Endodermal cell (in vitro differentiated cells): Measurements from ENCODE around the gene C19orf73. TPM values are rescaled to one million over a fixed set of nuclear protein-coding genes. Genes with fewer than 3 reads are reported as not detected.

Experiments used
- DNase-seq: peaks from one replicate; pipeline ENCODE4 v3.0.0-alpha.2; 2017
- H3K27ac ChIP-seq: 2 replicates; pipeline ENCODE4 v1.5.1; 2013; ENCODE audit warnings: mild to moderate bottlenecking, low read depth, low read length, moderate library complexity
- H3K27me3 ChIP-seq: 2 replicates; pipeline ENCODE4 v1.6.1; 2013; ENCODE audit warnings: mild to moderate bottlenecking, low read length, moderate library complexity; ENCODE audit not compliant: insufficient read depth, control insufficient read depth, poor library complexity, severe bottlenecking
- H3K36me3 ChIP-seq: 2 replicates; pipeline ENCODE4 v1.7.0; 2013; ENCODE audit warnings: mild to moderate bottlenecking, low read length, moderate library complexity; ENCODE audit not compliant: control insufficient read depth, insufficient read depth
- H3K4me1 ChIP-seq: one replicate; pipeline ENCODE4 v1.7.0; 2013; ENCODE audit warnings: low read length; ENCODE audit not compliant: control insufficient read depth, insufficient read depth
- H3K4me3 ChIP-seq: 2 replicates; pipeline ENCODE4 v1.5.1; 2013; ENCODE audit warnings: mild to moderate bottlenecking, low read length, moderate library complexity
- H3K9ac ChIP-seq: 2 replicates; pipeline ENCODE4 v1.6.1; 2013; ENCODE audit warnings: mild to moderate bottlenecking, low read length, moderate library complexity; ENCODE audit not compliant: poor library complexity, severe bottlenecking; ENCODE audit errors: extremely low read depth
- H3K9me3 ChIP-seq: 2 replicates; pipeline ENCODE4 v1.6.1; 2013; ENCODE audit warnings: mild to moderate bottlenecking, low read length, moderate library complexity; ENCODE audit not compliant: control insufficient read depth
- H3K27ac Mint-ChIP-seq: 2 replicates; pipeline ENCODE4 v1.8.0; 2020; ENCODE audit warnings: mixed read lengths
- H3K27me3 Mint-ChIP-seq: 2 replicates; pipeline ENCODE4 v1.8.0; 2021; ENCODE audit warnings: mild to moderate bottlenecking, mixed read lengths; ENCODE audit not compliant: insufficient read depth
- H3K36me3 Mint-ChIP-seq: 2 replicates; pipeline ENCODE4 v1.8.0; 2020; ENCODE audit warnings: low read depth, mixed read lengths
- H3K4me1 Mint-ChIP-seq: 2 replicates; pipeline ENCODE4 v1.8.0; 2020; ENCODE audit warnings: mixed read lengths
- H3K4me3 Mint-ChIP-seq: 2 replicates; pipeline ENCODE4 v1.8.0; 2020; ENCODE audit warnings: mild to moderate bottlenecking, moderate library complexity, mixed read lengths
- H3K9me3 Mint-ChIP-seq: 2 replicates; pipeline ENCODE4 v1.8.0; 2020; ENCODE audit warnings: mild to moderate bottlenecking, mixed read lengths
- WGBS, 2 experiments: methylation state at CpG; one replicate each; pipeline versions ENCODE4 v1.1.5 to v1.1.7; 2013; ENCODE audit warnings: missing lambda C conversion rate in 2 of 2, mixed read lengths in 1 of 2; ENCODE audit not compliant: insufficient coverage in 1 of 2, insufficient read length in 1 of 2; 5-methylcytosine and 5-hydroxymethylcytosine counted together
- total RNA-seq, 2 donors: library from RNA; stranded (reverse); fragmentation: NEBNext Ultra II Directional in 1 of 2; extraction: Animal tissue kit (Norgen Biotek cat#: 25700) in 1 of 2; gene quantifications; 2 replicates in 1 of 2; 3 replicates in 1 of 2; pipeline ENCODE4 v1.2.1, GENCODE V29; 2021
- TF ChIP-seq, protein P1 (sequence below): fragments of 200-600 bp; sonication (generic); conservative IDR thresholded peaks from 2 replicates; pipeline ENCODE4 v1.5.0; 2021; ENCODE audit warnings: antibody characterized with exemption, mild to moderate bottlenecking

C19orf73 gene
- total RNA-seq, 2 donors from 2014 or later, result 1.9 to 2.5 TPM

DNA sequence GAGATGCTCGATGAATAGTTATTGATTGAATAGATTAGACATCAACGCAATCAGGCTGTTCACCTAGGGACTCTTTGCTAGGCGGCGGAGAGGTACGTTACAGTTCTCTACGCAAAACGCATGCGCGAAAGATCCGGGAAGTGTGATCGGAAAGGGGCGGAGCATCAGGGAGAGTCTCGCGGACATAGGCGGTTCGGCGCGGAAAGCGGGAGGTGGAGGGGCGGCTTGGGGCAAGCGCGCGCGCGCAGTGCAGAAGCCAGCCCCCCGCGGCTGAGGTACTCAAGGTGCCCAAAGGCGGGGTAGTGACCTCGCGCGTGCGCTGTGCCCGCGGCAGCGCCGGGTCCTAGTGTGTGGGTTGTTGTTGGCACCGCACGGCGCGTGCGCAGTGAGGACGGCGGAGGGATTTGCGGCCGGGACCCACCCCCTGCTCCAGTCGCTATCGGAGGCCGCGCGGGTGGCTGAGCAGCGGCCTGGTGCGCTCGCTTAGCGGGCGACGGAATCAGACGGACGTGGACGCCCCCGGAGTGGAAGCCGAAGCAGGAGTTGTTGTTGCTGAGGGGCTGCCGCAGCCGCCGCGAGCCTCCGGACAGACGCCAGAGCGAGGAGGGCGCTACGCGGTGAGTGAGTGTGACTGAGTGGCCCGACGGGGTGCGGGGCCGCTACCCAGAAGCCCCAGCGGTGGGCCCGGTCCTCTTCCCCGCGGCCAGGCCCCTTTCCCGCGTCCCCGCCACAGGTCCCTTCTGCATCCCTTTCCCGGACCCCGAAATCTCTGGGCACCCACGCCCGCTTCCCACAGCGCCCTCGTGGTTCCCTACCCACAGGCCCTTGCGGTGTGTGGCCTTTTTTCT, 33.7 kb downstream of the C19orf73 start, which contains the start of gene SNRNP70:
Gene SNRNP70 (plus strand): TSS at position 432 of the 848 bp plus-strand sequence. CDS start 964 bp downstream, outside the sequence.
- peak; percentile 100 for DNase-seq
- TF ChIP-seq, protein P1, sequence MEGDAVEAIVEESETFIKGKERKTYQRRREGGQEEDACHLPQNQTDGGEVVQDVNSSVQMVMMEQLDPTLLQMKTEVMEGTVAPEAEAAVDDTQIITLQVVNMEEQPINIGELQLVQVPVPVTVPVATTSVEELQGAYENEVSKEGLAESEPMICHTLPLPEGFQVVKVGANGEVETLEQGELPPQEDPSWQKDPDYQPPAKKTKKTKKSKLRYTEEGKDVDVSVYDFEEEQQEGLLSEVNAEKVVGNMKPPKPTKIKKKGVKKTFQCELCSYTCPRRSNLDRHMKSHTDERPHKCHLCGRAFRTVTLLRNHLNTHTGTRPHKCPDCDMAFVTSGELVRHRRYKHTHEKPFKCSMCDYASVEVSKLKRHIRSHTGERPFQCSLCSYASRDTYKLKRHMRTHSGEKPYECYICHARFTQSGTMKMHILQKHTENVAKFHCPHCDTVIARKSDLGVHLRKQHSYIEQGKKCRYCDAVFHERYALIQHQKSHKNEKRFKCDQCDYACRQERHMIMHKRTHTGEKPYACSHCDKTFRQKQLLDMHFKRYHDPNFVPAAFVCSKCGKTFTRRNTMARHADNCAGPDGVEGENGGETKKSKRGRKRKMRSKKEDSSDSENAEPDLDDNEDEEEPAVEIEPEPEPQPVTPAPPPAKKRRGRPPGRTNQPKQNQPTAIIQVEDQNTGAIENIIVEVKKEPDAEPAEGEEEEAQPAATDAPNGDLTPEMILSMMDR, result no peak
- H3K4me3 Mint-ChIP-seq, result peak within 1 kb of the TSS; percentile 95
- Histone ChIP-seq H3K4me3 (peak within 1 kb of the TSS; percentile 97), H3K27me3 (peaks cover 4% of the 10 kb centered on the region), H3K36me3 (peaks cover 34% of the 10 kb centered on the region), H3K27ac (peak within 1 kb of the TSS; percentile 91), H3K4me1 (no peaks in the 10 kb centered on the region), H3K9ac (peak within 1 kb of the TSS; percentile 90), H3K9me3 (no peaks in the 10 kb centered on the region)
- H3K4me1 Mint-ChIP-seq, result peaks cover 10% of the 10 kb centered on the region
- peaks cover 4% of the 10 kb centered on the region for H3K9me3 Mint-ChIP-seq
- whole genome bisulfite sequencing, 2 experiments, result 0% methylated on average over 46 to 89 of the region's 89 CpGs
- H3K27ac Mint-ChIP-seq, result peak within 1 kb of the TSS; percentile 95
- peaks cover 21% of the 10 kb centered on the region for H3K27me3 Mint-ChIP-seq
- H3K36me3 Mint-ChIP-seq, result peaks cover 32% of the 10 kb centered on the region

DNA sequence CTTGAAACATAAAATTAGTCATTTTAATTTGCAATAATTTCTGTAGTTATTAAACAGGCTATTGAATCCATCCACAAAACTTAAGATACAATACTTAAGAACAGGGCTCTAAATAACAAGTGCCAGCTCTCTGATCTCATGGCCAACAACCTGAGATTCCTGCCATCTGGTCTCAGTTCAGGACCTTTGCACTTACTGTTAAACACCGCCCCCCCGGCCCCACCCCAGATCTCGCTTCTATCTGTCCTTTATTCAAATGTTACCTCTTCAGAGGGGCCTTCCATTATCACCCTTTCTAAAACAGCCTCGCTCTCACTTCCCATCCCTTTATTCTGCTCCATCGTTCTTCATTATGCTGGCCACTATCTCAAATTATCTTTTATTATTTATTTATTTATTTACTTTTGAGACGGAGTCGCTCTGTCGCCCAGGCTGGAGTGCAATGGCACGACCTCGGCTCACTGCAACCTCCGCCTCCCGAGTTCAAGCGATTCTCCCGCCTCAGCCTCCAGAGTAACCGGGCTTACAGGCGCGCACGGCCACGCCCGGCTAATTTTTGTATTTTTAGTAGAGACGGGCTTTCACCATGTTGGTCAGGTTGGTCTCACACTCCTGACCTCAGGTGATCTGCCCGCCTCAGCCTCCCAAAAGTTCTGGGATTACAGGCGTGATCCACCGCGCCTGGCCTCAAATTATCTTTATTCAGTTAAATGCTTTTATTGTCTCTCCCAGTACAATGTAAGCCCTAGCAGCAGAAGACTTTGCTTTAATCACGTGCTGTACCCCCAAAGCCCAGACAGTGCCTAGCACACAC, 34.5 kb downstream of the C19orf73 start:
- H3K27ac ChIP-seq, result peak overlapping the region; percentile 51
- H3K9me3 ChIP-seq, result no peaks in the 10 kb centered on the region
- peaks cover 10% of the 10 kb centered on the region for H3K4me1 Mint-ChIP-seq
- H3K9me3 Mint-ChIP-seq, result peaks cover 4% of the 10 kb centered on the region
- peaks cover 27% of the 10 kb centered on the region for H3K36me3 Mint-ChIP-seq
- no peaks in the 10 kb centered on the region for H3K4me1 ChIP-seq
- DNase-seq, result no peak
- peaks cover 28% of the 10 kb centered on the region for H3K36me3 ChIP-seq
- TF ChIP-seq, protein P1, result no peak
- H3K27me3 ChIP-seq, result peaks cover 12% of the 10 kb centered on the region
- H3K4me3 ChIP-seq, result peak overlapping the region; percentile 97
- peak overlapping the region; percentile 95 for H3K27ac Mint-ChIP-seq
- H3K9ac ChIP-seq, result peak overlapping the region; percentile 90
- peaks cover 29% of the 10 kb centered on the region for H3K27me3 Mint-ChIP-seq
- H3K4me3 Mint-ChIP-seq, result peak overlapping the region; percentile 95
- 83 to 88% methylated on average over 19 to 26 of the region's 26 CpGs for WGBS, 2 experiments

DNA sequence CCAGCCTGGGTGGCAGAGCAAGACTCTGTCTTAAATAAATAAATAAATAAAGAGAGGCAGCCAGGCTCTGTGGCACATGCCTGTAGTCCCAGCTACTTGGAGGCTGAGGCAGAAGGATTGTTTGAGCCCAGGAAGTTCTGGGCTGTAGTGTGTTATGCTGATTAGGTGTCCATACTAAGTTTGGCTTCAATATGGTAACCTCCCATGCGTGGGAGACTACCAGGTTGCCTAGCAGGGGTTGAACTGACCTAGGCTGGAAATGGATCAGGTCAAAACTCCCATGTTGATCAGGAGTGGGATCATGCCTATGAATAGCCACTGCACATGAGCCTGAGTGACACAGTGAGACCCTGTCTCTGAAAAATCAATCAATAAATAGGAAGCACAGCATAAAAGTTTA, 37.7 kb downstream of the C19orf73 start:
- TF ChIP-seq, protein P1, result no peak
- Histone ChIP-seq H3K4me1 (no peaks in the 10 kb centered on the region), H3K27ac (no peak overlapping the region), H3K4me3 (no peak overlapping the region), H3K9me3 (no peaks in the 10 kb centered on the region), H3K36me3 (peaks cover 2% of the 10 kb centered on the region), H3K9ac (no peak overlapping the region), H3K27me3 (peaks cover 12% of the 10 kb centered on the region)
- no peak overlapping the region for H3K27ac Mint-ChIP-seq
- peaks cover 4% of the 10 kb centered on the region for H3K9me3 Mint-ChIP-seq
- H3K4me3 Mint-ChIP-seq, result no peak overlapping the region
- peaks cover 46% of the 10 kb centered on the region for H3K27me3 Mint-ChIP-seq
- peaks cover 5% of the 10 kb centered on the region for H3K4me1 Mint-ChIP-seq
- peaks cover 4% of the 10 kb centered on the region for H3K36me3 Mint-ChIP-seq
- WGBS, 2 experiments, result 83 to 100% methylated on average over 1 of the region's 1 CpG
- no peak for DNase-seq
